ENCODE results near the gene GTPBP8. TPM values are rescaled to one million over a fixed set of nuclear protein-coding genes. Genes with fewer than 3 reads are reported as not detected.

The GTPBP8 gene
- total RNA-seq, 1 donor from 2014 or later = 8.6 TPM

Other genes with a start within 250 kb of the GTPBP8 start
- gene CD200R1L, start 144.1 kb upstream of the GTPBP8 start, total RNA-seq = not detected
- gene CD200R1, start 15.9 kb upstream of the GTPBP8 start, total RNA-seq = 3.8 TPM
- gene BOC, start 220.6 kb downstream of the GTPBP8 start, total RNA-seq = 37.3 TPM

All from mesenteric fat pad (tissue), 1 donor.